HepG2 (cell line): Measurements from ENCODE around the gene C11orf68. TPM values are rescaled to one million over a fixed set of nuclear protein-coding genes. Genes with fewer than 3 reads are reported as not detected.
A peak's percentile ranks its signal among the peaks of the same experiment; 100 is the strongest.

Source experiments
- ARID2 ChIP-seq: sonication (generic); formaldehyde crosslinking; IDR thresholded peaks from 2 replicates; pipeline ENCODE4 v1.8.1; 2022; ENCODE audit warnings: mild to moderate bottlenecking, missing genetic modification reagents, borderline replicate concordance
- CERS6 ChIP-seq: sonication (generic); formaldehyde crosslinking; IDR thresholded peaks from 2 replicates; pipeline ENCODE4 v1.5.0; 2020; ENCODE audit warnings: missing genetic modification reagents
- DR1 ChIP-seq: sonication (generic); formaldehyde crosslinking; IDR thresholded peaks from 2 replicates; pipeline ENCODE4 v1.8.0; 2021; ENCODE audit warnings: mild to moderate bottlenecking, missing genetic modification reagents, inconsistent platforms
- GPBP1L1 ChIP-seq: sonication (generic); formaldehyde crosslinking; IDR thresholded peaks from 2 replicates; pipeline ENCODE4 v1.5.0; 2020; ENCODE audit warnings: mild to moderate bottlenecking, missing genetic modification reagents
- GRHL1 ChIP-seq: sonication (generic); formaldehyde crosslinking; conservative IDR thresholded peaks from 2 replicates; pipeline ENCODE4 v1.8.0; 2022; ENCODE audit warnings: missing genetic modification reagents
- HMGA1 ChIP-seq: sonication (generic); formaldehyde crosslinking; conservative IDR thresholded peaks from 2 replicates; pipeline ENCODE4 v1.4.0; 2020; ENCODE audit warnings: missing genetic modification reagents
- HOMEZ ChIP-seq: IDR thresholded peaks from 2 replicates; pipeline ENCODE4 v1.6.1; 2016; ENCODE audit warnings: low read depth
- KDM4B ChIP-seq: sonication (generic); formaldehyde crosslinking; IDR thresholded peaks from 2 replicates; pipeline ENCODE4 v1.4.0; 2020; ENCODE audit warnings: missing genetic modification reagents
- PAXIP1 ChIP-seq: sonication (generic); formaldehyde crosslinking; conservative IDR thresholded peaks from 2 replicates; pipeline ENCODE4 v1.4.0; 2020; ENCODE audit warnings: mild to moderate bottlenecking, missing genetic modification reagents, moderate library complexity
- RFX1 ChIP-seq: fragments of 450-650 bp; IDR thresholded peaks from 2 replicates; pipeline ENCODE4 v1.6.1; 2017
- RXRA ChIP-seq: sonication (generic); formaldehyde crosslinking; IDR thresholded peaks from 2 replicates; pipeline ENCODE4 v1.5.1; 2020; ENCODE audit warnings: missing genetic modification reagents
- SIN3A ChIP-seq: IDR thresholded peaks from 2 replicates; pipeline ENCODE4 v1.6.1; 2011; ENCODE audit warnings: low read depth, mild to moderate bottlenecking, control low read depth, low read length, borderline replicate concordance
- TSC22D2 ChIP-seq: sonication (generic); formaldehyde crosslinking; IDR thresholded peaks from 2 replicates; pipeline ENCODE4 v1.5.1; 2020; ENCODE audit warnings: missing genetic modification reagents, mild to moderate bottlenecking, borderline replicate concordance
- ZNF44 ChIP-seq: sonication (generic); formaldehyde crosslinking; IDR thresholded peaks from 2 replicates; pipeline ENCODE4 v1.5.1; 2020; ENCODE audit warnings: mild to moderate bottlenecking, missing genetic modification reagents
- ZNF546 ChIP-seq: sonication (generic); formaldehyde crosslinking; conservative IDR thresholded peaks from 2 replicates; pipeline ENCODE4 v1.8.1; 2023; ENCODE audit warnings: mild to moderate bottlenecking, missing genetic modification reagents
- ZNF770 ChIP-seq: sonication (generic); formaldehyde crosslinking; IDR thresholded peaks from 2 replicates; pipeline ENCODE4 v1.5.0; 2020; ENCODE audit warnings: mild to moderate bottlenecking, missing genetic modification reagents
- ZNF850 ChIP-seq: sonication (generic); formaldehyde crosslinking; conservative IDR thresholded peaks from 2 replicates; pipeline ENCODE4 v1.9.0; 2021; ENCODE audit warnings: mild to moderate bottlenecking, missing genetic modification reagents
- polyA plus RNA-seq, 8 experiments: library from polyadenylated mRNA; depleted of rRNA in 3 of 8; stranded (reverse) in 7 of 8; unstranded in 1 of 8; fragments of >200 nt; fragmentation: Illumina TruSeq in 4 of 8; extraction: Trizol in 4 of 8; gene quantifications; 2 replicates each; pipeline versions ENCODE4 v1.2.1 to v1.2.3, GENCODE V29; 2011 to 2016; ENCODE audit warnings: low read depth in 4 of 8, missing spikeins in 1 of 8, mixed read lengths in 1 of 8; ENCODE audit not compliant: insufficient read depth in 1 of 8
- total RNA-seq, 5 experiments: library from RNA; depleted of rRNA; stranded (reverse); fragments of >200 nt; fragmentation: Illumina TruSeq; extraction: Trizol; gene quantifications; 2 replicates each; pipeline ENCODE4 v1.2.3, GENCODE V29; 2016; ENCODE audit warnings: low read depth in 1 of 5

C11orf68 gene
- total and polyA plus RNA-seq, 2 of the 13 experiments (the other 11 are each of a cell fraction or from before 2014, with no cell fraction given), result 8.4 to 28.3 TPM

- TF ChIP-seq GPBP1L1 (CRISPR knock-in tag) (no peak), TSC22D2 (CRISPR knock-in tag) (no peak), PAXIP1 (CRISPR knock-in tag) (no peak; the same call in 1 of the 2 replicates), ZNF770 (CRISPR knock-in tag) (no peak; the same call in 1 of the 2 replicates), CERS6 (no peak), HOMEZ (CRISPR knock-in tag) (no peak), RFX1 (no peak), ZNF44 (CRISPR knock-in tag) (0 out of 2 replicates have a peak, but pooled peaks have one; percentile 67), ARID2 (CRISPR knock-in tag) (peak; percentile 91), ZNF546 (CRISPR knock-in tag) (peak; percentile 10; the same call in 1 of the 2 replicates), HMGA1 (CRISPR knock-in tag) (no peak), SIN3A (peak; percentile 31; the same call in 1 of the 2 replicates), KDM4B (no peak), DR1 (CRISPR knock-in tag) (no peak; the same call in 1 of the 2 replicates), RXRA (peak; percentile 56; the same call in 1 of the 2 replicates), ZNF850 (CRISPR knock-in tag) (no peak; the same call in 1 of the 2 replicates), GRHL1 (CRISPR knock-in tag) (no peak)
Observed at GRCh38 chr11:65899356-65900124, 19.3 kb downstream of the C11orf68 start (continued).
